Hematopoietic multipotent progenitor cell treated with erythropoietin and hydrocortisone succinate and interleukin-3 and kit ligand, for 17 days (in vitro differentiated cells): ENCODE results near the gene APEX1.
A peak's percentile ranks its signal among the peaks of the same experiment; 100 is the strongest.
"Not testable (repeated sequence)": the region's sequence is repeated elsewhere in the genome, so short reads cannot be mapped to it uniquely, and the experiment has no call there.

Experiments used
- DNase-seq: peaks from one replicate; pipeline ENCODE4 v3.0.0-alpha.2; 2015; ENCODE audit warnings: low spot score

Gene APEX1

DNA sequence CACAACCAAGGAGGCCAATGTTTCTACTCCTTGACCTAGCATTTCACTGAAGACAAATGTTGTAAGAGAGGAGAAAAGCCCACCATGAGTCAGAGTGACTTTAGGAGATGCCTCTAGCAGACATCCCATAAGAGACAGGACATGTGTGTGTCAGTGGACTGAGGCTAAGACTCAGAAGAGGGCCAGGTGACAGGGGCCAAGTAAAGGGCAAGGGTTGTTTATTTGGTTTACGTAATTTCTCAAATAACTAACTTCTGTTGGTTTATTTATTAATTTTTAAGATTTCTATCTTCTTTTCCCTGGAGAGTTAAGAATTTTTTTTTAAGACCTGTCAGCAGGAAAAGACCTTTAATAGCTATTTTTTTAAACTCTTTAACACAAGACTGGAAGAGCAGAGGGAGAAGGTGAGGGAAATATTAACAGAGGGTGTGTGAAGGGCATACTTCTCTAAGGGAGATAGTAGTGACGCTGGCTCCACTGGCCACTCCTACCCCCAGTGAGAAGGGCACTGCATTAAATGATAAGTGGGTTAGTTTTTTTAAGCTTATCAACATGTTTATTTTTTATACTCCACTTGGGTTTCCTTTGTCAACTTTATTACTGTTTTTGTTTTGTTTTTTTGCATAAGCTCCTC is 17.6 kb downstream of the APEX1 start:
- peak; percentile 90 for DNase-seq

DNA sequence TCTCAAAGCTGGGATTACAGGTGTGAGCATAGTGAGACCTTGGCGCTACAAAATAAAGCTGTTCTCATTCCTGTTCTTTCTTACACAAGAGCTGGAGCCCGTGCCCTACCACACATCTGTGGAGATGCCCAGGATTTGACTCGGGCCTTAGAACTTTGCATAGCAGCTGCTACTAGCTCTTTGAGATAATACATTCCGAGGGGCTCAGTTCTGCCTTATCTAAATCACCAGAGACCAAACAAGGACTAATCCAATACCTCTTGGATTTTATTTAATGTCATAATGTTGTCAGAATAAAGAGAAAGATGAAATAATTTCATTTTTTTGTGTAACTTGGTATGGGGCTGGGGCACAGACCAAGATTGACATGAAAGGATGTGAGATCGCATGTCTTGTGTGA is 21.8 kb downstream of the APEX1 start:
- DNase-seq, result peak; percentile 66

DNA sequence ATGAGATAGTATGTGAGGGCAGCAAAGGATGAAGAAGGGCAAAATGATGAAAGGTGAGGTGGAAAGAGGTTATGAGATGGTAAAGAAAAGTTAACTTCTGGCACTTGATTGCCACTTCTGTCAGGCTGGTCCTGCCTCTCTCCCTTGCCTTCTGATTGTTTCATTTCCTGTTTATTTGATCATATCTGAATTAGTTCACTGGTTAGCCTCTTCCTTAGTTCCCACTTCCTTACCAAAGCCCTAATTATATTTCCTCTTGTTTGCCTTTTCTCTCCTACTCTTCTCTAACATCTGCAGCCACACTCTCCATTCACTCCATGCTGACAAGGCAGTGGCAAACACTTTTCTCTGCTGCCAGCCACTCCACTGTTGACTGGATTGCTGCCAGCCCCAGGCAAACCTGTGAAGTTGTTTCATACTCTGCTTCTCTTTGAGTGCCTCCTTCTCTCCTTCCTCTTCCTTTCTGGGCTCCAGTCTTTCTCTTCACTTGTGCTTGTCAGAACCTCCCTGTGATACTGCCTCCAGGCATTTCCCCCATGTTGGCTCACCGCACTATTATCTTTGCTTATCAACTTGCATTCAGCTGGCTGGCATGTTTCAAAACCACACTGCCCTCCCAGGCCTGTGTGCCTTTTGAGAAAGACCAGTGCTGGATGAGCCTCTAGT is 22.3 kb downstream of the APEX1 start:
- DNase-seq, result peak; percentile 89

DNA sequence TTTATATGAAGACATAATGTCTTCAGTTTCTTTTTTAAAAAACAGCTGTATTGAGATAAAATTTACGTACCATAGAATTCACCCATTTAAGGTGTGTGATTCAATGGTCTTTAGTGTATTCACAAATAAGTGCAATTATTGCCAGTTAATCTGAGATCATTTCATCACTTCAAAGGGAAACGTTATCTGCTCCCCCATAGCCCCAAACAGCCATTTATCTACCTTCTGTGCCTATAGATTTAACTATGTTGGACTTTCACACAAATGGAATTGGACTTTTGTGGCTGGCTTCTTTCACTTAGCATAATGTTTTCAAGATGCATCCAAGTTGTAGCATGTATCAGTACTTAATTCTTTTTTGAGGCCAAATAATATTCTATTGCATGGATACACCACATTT is 23.9 kb downstream of the APEX1 start:
- DNase-seq, result peak; percentile 49

DNA sequence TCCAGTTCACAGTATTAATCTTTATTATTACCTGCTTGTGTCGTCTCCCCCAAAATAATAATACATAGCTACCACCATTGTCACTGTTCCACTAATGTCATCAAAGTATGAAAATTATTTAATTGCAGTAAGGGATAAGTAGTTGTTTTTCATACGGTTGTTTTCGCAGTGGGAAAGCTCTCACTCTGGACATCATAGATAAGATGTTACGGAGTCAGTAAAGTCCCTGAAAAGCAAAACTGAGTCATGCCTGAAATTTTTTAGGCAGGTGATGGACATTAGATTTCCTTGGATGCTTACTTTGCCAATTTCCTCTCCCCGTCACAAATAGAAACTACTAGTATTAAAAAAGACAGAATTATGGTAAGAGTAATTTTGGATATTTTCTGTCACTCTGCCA is 27.4 kb downstream of the APEX1 start:
- DNase-seq, result peak; percentile 92

DNA sequence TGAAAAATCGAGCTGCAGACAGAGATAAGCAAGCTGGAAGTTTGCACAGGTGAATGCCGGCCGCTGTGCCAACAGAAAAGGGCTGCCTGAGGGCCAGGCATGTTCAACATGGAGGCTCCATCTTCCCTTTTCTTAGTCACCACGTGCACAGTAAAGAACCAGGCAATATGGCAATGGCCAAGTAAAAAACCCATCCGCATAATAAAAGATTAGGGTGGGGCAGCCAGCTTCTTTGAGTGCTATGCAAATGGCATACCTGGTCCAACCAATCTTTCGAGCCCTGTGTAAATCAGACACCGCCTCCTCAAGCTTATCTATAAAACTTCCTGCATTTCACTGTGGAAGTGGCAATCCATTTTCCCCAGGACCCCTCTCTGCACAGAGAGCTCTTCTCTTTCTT is 30.9 kb downstream of the APEX1 start:
- DNase-seq, result no peak

DNA sequence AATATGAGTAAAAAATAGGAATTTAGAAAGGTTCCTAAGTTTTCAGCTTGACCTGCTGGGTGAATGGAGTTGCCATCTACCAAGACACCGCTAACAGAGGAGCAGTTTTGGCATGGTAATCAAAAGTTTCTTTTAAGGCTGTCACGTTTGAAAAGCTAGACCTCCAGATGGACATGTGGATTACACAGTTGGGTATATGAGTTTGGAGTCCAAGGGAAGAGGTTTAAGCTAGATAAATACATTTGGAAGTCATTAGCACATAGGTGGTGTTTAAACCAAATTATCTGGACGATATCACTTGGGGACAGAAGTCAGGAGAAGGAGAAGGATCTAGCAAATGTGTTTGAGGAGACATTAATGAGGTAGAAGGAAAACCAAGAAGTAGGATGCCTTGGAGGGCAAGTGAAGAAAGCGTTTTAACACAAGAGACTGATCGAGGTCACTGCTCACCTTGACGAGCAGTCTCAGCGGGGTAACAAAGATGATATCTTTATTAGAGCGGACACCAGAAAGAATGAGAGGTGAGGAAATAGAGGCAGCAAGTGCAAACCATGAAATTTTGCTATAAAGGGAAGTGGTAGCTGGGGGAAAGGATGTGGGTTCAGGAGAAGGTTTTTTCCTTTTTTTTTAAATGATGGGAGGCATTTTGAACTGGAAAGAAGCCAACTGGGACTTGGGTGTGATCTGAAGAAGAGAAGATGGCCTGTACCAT is 31.8 kb downstream of the APEX1 start:
- DNase-seq, result peak; percentile 64

DNA sequence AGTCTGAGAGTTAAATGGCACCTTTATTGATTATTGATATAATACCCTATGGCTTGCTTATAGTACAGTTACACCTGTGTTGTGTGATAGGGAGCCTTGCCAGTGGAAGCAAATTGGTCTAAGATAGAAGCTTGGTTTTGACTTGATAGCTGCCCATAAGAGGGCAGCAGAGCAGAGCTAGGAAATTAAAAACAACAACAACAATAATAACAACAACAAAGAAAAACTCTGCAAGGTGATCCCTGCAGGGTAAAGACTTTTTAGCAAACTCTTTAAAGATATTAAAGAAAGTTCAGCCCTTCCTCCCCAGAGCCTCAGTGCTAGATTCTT is 32.3 kb downstream of the APEX1 start:
- DNase-seq, result peak; percentile 75

DNA sequence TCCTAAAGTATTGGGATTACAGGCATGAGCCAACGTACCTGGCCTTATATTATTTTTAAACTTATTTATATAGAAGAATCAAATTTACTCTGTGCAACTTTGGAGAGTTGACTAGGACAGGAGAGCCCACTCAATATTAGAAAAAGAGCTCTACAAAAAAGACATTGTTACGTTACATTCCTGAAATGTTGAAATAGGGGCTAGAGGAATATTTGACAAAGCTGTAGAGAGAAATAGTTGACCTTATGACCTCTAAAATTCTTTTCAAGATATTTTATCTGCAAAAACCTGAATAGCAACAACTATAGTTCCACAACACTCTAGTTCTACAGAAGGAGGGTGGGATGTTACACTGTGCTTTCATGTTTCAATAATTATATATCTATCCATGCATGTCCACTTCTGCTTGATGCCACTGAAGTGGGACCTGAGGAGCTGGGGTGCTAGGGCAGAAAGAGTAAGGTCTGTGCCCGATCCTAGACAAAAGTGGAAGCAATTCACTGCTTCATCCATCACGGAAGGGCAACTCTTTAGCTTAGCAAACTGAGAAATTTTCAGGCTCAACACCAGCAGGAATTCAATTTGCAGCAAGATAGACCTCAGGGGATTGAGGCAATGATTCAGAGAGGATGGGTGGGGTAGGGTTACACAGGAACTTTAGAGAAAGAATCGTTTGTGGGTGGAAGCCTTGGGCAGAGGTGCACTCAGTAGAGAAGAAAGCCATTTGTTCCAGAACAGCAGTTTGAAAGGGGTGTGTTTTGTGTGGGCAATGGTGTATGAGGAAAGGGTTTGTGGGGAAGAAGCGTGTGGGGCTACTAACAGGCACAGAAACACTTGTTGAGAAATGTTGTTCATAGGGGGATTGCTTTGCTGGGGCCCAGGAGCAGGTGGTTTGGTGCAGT is 34.3 kb downstream of the APEX1 start:
- no peak for DNase-seq

DNA sequence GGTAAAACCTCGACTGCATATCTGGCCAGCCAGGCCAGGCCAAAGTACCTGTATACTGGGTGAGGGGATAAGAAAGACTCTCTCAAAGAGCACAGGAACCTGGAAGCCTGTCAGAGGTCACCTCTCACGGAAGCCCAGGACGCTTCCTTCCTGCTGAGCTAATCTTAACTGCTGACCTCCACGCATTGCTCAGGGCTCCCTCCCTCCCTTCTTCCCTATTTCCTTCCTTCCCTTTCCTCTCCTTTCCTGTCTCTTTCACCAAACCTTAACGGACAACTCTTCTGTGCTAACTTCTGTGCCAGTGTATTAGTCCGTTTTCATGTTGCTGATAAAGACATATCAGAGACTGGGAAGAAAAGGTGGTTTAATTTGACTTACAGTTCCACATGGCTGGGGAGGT is 35.5 kb downstream of the APEX1 start:
- no peak for DNase-seq

DNA sequence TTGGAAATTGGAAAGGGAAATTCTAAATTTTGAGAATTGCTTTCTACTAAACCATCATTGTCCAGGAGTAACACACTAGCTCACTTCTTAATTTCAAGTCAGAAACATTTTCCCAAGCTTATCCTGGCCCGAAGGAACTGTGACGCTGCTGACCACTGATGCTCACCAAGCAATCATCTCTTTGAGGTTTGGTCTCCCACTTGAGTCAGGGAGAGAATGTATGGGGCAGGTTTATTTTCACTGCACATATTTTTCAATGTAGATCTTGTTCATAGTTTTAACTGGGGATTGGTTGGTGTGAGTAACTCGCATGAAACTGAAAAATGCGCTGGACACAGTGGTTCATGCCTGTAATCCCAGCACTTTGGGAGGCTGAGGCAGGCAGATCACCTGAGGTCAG is 37.5 kb downstream of the APEX1 start:
- DNase-seq, result no peak

DNA sequence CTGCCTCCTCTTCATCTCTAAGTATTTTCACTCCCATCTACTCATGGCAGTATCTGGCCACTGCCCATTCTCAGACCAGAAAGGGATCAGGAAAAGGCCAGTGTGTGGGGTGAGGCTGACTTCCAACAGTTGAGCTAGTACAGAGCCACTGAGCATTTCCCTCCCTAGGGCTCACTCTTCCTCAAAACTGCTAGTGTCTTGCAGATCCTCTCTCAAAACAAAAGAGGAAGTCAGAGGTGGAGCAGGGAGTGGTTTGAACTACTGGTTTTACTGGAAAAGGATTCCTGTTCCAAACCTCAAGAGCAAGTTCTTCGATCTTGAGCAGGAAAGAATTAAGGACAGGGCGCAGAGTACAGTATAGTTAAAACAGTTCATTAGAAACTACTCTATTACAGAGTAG is 38.6 kb downstream of the APEX1 start:
- DNase-seq, result no peak

DNA sequence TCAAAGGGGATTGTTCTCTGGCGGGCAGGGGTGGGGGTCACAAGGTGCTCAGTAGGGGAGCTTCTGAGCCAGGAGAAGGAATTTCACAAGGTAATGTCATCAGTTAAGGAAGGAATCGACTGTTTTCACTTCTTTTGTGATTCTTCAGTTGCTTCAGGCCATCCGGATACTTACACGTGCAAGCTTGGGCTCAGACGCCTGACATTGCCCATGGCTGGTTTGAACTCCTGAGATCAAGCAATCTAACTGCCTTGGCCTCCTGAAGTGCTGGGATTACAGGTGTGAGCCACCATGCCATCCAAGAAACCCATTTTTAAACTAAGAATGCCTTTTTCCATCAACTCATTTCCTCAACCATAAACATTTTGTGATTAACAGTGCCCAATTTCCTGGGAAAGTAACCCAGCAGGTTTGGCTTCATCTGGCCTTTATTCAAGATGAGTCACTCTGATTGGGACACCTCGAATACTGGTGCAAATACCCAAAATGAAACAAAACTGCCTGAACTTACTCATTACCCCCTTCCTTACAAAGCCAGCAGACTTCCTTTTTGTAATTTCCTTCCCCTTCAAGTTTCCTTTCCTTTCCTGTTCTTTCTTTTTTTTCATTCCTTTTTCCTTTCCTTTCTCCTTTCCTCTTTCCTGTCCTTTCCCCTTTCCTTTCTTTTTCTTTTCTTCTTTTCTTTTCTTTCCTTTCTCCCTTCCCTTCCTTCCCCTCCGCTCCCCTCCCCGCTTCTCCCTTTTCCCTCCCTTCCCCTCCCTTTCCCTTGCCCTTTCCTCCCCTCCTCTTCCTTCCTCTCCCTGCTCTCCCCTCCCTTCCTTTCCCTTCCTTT is 40.1 kb downstream of the APEX1 start:
- no peak for DNase-seq

DNA sequence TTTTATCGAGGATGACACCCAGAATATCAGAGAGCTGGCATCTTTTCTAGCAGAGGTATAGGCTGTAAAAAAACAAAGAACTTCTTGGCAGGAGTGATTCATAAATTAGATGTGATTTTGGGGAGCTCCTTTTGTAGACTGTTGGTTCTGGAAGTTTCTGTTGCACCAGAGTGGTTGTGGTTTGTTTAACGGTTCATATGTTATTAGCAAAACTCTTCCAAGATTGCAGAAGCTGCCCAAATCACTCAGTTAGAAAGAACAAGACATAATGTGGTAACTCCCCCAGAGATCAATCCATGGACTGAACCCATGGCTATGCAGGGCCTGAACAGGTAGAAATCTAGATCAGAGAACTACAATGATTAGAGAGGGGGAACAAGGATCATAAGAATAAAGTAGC is 43.6 kb downstream of the APEX1 start:
- no peak for DNase-seq

DNA sequence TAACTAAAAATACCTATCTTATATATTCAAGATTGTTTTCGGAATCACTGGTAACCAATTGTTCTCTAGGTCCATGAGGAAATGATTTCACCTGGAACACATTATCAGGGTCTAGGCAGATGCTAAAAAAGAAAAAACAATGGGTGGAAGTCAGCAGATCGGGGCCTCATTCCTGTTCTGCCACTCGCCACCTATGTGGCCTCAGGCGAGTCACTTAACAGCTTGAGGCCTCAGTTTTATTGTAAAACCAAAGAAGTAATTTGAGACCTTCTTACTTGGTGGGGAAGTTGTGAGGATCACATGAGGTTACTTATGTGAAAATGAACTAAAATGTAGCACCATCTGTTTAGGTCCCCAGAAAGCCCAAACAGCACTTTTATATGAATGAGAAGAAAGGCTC is 44.1 kb downstream of the APEX1 start:
- DNase-seq, result no peak

DNA sequence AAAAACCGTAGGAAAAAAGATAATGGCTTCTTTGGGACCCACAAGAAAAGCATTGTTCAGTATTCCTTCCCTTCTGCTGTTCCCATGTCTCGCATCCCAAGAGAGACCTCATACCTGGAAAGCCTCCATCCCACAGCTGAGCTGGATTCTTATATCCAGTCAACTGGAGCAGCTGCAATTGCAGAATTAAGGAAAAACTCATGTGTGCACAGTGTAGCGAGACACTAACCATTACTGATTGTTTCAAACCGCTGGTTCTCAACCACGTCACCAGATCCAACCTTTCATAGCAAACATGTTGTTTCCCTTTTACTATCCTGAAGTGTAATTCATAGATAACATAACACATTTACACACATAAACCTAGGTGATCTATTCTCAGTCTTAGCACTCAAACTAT is 44.9 kb downstream of the APEX1 start:
- DNase-seq, result no peak

DNA sequence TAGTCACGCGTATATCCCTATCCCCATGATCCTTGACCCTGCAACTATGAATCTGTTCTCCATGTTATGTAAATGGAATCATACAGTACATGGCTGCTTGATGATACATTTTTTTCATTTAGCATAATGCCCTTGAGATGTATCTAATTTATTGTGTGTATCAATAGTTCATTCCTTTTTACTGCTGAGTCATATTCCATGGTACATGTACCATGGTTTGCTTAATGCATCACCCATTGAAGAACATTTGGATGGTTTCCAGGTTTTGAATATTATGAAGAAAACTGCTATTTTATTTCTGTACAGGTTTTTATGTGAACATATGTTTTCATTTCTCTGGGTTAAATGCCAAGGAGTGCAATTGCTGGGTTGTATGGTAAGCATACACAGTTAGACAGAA is 46.3 kb downstream of the APEX1 start:
- no peak for DNase-seq

DNA sequence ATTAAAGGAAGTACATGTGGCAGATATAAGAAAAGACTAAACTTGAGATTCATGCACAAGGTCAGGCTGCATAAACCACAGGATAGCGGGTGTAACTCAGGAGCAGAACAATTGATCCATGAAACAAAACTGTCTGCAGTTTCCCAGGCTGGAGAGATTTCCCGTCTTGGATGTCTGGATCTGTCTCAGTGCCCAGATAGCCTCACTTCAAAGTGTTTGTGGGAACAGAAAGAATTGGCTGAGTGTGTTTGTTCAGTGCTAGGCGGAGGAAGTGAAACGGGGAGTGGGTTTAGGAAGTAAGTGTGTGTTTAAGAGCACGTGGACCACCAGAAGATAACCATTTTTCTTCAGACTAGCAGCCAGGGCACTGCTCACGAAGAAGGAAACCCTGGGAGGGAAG is 48.9 kb downstream of the APEX1 start:
- DNase-seq, result no peak

DNA sequence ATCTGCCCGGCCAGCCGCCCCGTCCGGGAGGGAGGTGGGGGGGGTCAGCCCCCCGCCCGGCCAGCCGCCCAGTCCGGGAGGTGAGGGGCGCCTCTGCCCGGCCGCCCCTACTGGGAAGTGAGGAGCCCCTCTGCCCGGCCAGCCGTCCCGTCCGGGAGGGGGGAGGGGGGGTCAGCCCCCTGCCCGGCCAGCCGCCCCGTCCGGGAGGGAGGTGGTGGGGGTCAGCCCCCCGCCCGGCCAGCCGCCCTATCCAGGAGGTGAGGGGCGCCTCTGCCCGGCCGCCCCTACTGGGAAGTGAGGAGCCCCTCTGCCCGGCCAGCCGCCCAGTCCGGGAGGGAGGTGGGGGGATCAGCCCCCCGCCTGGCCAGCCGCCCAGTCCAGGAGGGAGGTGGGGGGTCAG is 51.2 kb downstream of the APEX1 start:
- DNase-seq, result not testable (repeated sequence)

DNA sequence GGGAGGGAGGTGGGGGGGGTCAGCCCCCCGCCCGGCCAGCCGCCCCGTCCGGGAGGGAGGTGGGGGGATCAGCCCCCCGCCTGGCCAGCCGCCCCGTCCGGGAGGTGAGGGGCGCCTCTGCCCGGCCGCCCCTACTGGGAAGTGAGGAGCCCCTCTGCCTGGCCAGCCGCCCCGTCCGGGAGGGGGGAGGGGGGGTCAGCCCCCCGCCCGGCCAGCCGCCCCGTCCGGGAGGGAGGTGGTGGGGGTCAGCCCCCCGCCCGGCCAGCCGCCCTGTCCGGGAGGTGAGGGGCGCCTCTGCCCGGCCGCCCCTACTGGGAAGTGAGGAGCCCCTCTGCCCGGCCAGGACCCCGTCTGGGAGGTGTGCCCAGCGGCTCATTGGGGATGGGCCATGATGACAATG is 51.7 kb downstream of the APEX1 start:
- not testable (repeated sequence) for DNase-seq
